Breast epithelium (tissue), 3 donors: Measurements from ENCODE around the gene ZNF318.

Experiments
- POLR2A ChIP-seq: fragments of 450-650 bp; IDR thresholded peaks from one replicate; pipeline ENCODE4 v1.6.1; 2016; ENCODE audit warnings: antibody characterized with exemption, mild to moderate bottlenecking, moderate library complexity
- POLR2AphosphoS5 ChIP-seq, 3 donors: sonication (generic); formaldehyde crosslinking; IDR thresholded peaks; one replicate each; pipeline ENCODE4 v1.6.1; 2017; ENCODE audit warnings: antibody characterized with exemption in 3 of 3

DNA sequence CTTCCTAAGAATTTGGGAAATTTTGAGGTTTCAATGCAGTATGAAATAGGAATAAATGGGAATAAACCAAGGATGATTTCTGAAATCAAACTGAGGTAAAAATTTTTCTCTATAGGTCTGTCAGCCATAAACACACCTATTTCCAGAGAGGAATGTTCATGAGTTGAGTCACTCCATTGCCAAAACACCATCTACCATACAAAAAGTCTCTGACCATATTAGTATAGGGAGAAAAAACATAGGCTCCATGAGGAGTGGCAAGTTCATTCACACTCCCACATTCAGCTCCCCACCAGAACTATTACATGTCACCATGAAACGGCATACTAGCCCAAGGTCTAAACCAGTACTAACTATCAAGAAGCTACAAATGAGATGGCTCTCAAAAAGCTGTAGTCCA lies 9.6 kb downstream of the ZNF318 start:
- no peak for TF ChIP-seq POLR2AphosphoS5 (IDR thresholded peaks at IDR 0.05)
- TF ChIP-seq POLR2A, result no peak
